HG03558 (cell line): ENCODE data around the gene C9orf50.
"Not testable (repeated sequence)": the region's sequence is repeated elsewhere in the genome, so short reads cannot be mapped to it uniquely, and the experiment has no call there.

Source experiments
- ATAC-seq: cut with Tn5 transposase; IDR thresholded peaks from one replicate; pipeline ENCODE4 v1.9.1; 2021; ENCODE audit warnings: moderate number of reproducible peaks; ENCODE audit not compliant: unreplicated experiment; ENCODE audit errors: extremely low read depth

Gene C9orf50

GRCh38 chr9:129620669-129621295, at the start of gene C9orf50:
Gene C9orf50, minus strand, starts transcription at chr9:129621101. Its CDS starts 527 bp downstream, at chr9:129620574.
- no peak for ATAC-seq

GRCh38 chr9:129669946-129670345, 49.0 kb upstream of the C9orf50 start:
- ATAC-seq: no peak

GRCh38 chr9:129669141-129669718, 48.3 kb upstream of the C9orf50 start:
- ATAC-seq: no peak

GRCh38 chr9:129667850-129668249, 46.9 kb upstream of the C9orf50 start:
- ATAC-seq: no peak

- ATAC-seq: no peak
Measured at GRCh38 chr9:129667378-129667777, 46.5 kb upstream of the C9orf50 start.

GRCh38 chr9:129666575-129666974, 45.7 kb upstream of the C9orf50 start:
- ATAC-seq: no peak

GRCh38 chr9:129665814-129666520, 45.1 kb upstream of the C9orf50 start:
- no peak for ATAC-seq

GRCh38 chr9:129665389-129665775, 44.5 kb upstream of the C9orf50 start, which contains the start of gene PRRX2:
Gene PRRX2, plus strand, starts transcription at chr9:129665647. Its CDS starts 221 bp downstream, at chr9:129665868.
- no peak for ATAC-seq

GRCh38 chr9:129664746-129665388, 44.0 kb upstream of the C9orf50 start:
- ATAC-seq: no peak

- ATAC-seq: not testable (repeated sequence)
Measured at GRCh38 chr9:129662239-129662638, 41.3 kb upstream of the C9orf50 start.

GRCh38 chr9:129661029-129661428, 40.1 kb upstream of the C9orf50 start:
- no peak for ATAC-seq

GRCh38 chr9:129656795-129657390, 36.0 kb upstream of the C9orf50 start:
- no peak for ATAC-seq

- ATAC-seq: no peak
Measured at GRCh38 chr9:129655696-129656095, 34.8 kb upstream of the C9orf50 start.

- ATAC-seq: no peak
Measured at GRCh38 chr9:129655154-129655553, 34.3 kb upstream of the C9orf50 start.

- no peak for ATAC-seq
Measured at GRCh38 chr9:129654554-129655040, 33.7 kb upstream of the C9orf50 start.

GRCh38 chr9:129653823-129654553, 33.1 kb upstream of the C9orf50 start:
- no peak for ATAC-seq

- ATAC-seq: no peak
Measured at GRCh38 chr9:129650680-129651235, 29.9 kb upstream of the C9orf50 start.

GRCh38 chr9:129649726-129650679, 29.1 kb upstream of the C9orf50 start:
- no peak for ATAC-seq
